Measurements from ENCODE around the gene FAM149A.

Gene FAM149A

DNA sequence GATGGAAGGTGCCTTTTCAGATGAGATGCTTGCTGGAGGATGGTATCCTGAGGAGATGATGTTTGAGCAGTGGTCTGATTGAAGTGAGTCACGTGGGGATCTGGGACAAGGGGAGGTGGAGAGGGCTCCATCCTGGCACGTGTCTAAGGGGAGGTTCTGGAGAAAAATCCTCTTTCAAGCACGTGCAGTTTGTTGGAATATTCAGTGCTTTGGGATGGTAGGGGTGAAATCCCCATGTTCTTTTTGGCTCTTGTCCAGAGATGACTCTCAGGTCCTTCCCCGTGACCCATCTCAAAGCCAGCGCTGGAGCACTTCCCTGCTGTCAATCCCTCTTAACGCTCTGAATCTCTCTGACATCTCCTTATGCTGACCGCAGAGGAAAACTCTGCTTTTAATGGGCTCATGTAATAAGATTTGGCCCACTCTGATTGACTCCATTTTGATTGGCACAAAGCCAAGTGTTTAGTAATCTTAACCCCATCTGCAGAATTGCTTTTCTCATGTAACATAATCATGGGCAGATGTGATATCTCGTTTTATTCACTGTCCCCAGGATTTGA, 112.0 kb downstream of the FAM149A start (continued):
- TF ChIP-seq, protein P1, sequence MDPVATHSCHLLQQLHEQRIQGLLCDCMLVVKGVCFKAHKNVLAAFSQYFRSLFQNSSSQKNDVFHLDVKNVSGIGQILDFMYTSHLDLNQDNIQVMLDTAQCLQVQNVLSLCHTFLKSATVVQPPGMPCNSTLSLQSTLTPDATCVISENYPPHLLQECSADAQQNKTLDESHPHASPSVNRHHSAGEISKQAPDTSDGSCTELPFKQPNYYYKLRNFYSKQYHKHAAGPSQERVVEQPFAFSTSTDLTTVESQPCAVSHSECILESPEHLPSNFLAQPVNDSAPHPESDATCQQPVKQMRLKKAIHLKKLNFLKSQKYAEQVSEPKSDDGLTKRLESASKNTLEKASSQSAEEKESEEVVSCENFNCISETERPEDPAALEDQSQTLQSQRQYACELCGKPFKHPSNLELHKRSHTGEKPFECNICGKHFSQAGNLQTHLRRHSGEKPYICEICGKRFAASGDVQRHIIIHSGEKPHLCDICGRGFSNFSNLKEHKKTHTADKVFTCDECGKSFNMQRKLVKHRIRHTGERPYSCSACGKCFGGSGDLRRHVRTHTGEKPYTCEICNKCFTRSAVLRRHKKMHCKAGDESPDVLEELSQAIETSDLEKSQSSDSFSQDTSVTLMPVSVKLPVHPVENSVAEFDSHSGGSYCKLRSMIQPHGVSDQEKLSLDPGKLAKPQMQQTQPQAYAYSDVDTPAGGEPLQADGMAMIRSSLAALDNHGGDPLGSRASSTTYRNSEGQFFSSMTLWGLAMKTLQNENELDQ (tag by site-specific recombination; IDR thresholded peaks at IDR 0.05; ENCODE audit: low read depth), result no peak
- TF ChIP-seq MZF1 (tag by site-specific recombination; IDR thresholded peaks at IDR 0.05; ENCODE audit: borderline replicate concordance) (peak; percentile 97), ZNF223 (tag by site-specific recombination; IDR thresholded peaks at IDR 0.05) (no peak), BCL11A (tag by site-specific recombination; IDR thresholded peaks at IDR 0.05; ENCODE audit: low read depth) (no peak), ZNF555 (tag by site-specific recombination; conservative IDR thresholded peaks at IDR 0.05) (no peak), ZNF366 (tag by site-specific recombination; conservative IDR thresholded peaks at IDR 0.05) (peak; percentile 64), ZNF37A (tag by site-specific recombination; IDR thresholded peaks at IDR 0.05) (peak; percentile 78), ZNF324 (tag by site-specific recombination; IDR thresholded peaks at IDR 0.05) (peak; percentile 63; the same call in 1 of the 2 replicates), ZNF266 (tag by site-specific recombination; IDR thresholded peaks at IDR 0.05; ENCODE audit: low read depth) (no peak), ZNF202 (tag by site-specific recombination; IDR thresholded peaks at IDR 0.05; ENCODE audit: borderline replicate concordance) (no peak), ZNF48 (tag by site-specific recombination; IDR thresholded peaks at IDR 0.05) (no peak), ZNF157 (tag by site-specific recombination; IDR thresholded peaks at IDR 0.05) (no peak), ZNF623 (tag by site-specific recombination; IDR thresholded peaks at IDR 0.05) (0 out of 2 replicates have a peak, but pooled peaks have one; percentile 9), ZFP41 (tag by site-specific recombination; IDR thresholded peaks at IDR 0.05; ENCODE audit: borderline replicate concordance) (no peak), EGR2 (tag by site-specific recombination; IDR thresholded peaks at IDR 0.05; ENCODE audit: low read depth) (no peak), ZNF133 (tag by site-specific recombination; IDR thresholded peaks at IDR 0.05) (no peak), ZNF670 (tag by site-specific recombination; IDR thresholded peaks at IDR 0.05; ENCODE audit: low read depth) (no peak), ZIC2 (tag by site-specific recombination; IDR thresholded peaks at IDR 0.05) (no peak), ZNF837 (tag by site-specific recombination; IDR thresholded peaks at IDR 0.05) (no peak), ZNF112 (tag by site-specific recombination; IDR thresholded peaks at IDR 0.05) (peak; percentile 81), ZNF16 (tag by site-specific recombination; IDR thresholded peaks at IDR 0.05; ENCODE audit: low read depth) (no peak)
- TF ChIP-seq, protein P2, sequence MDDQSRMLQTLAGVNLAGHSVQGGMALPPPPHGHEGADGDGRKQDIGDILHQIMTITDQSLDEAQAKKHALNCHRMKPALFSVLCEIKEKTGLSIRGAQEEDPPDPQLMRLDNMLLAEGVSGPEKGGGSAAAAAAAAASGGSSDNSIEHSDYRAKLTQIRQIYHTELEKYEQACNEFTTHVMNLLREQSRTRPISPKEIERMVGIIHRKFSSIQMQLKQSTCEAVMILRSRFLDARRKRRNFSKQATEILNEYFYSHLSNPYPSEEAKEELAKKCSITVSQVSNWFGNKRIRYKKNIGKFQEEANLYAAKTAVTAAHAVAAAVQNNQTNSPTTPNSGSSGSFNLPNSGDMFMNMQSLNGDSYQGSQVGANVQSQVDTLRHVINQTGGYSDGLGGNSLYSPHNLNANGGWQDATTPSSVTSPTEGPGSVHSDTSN (CRISPR knock-in tag; IDR thresholded peaks at IDR 0.05), result no peak
- TF ChIP-seq, protein P3, sequence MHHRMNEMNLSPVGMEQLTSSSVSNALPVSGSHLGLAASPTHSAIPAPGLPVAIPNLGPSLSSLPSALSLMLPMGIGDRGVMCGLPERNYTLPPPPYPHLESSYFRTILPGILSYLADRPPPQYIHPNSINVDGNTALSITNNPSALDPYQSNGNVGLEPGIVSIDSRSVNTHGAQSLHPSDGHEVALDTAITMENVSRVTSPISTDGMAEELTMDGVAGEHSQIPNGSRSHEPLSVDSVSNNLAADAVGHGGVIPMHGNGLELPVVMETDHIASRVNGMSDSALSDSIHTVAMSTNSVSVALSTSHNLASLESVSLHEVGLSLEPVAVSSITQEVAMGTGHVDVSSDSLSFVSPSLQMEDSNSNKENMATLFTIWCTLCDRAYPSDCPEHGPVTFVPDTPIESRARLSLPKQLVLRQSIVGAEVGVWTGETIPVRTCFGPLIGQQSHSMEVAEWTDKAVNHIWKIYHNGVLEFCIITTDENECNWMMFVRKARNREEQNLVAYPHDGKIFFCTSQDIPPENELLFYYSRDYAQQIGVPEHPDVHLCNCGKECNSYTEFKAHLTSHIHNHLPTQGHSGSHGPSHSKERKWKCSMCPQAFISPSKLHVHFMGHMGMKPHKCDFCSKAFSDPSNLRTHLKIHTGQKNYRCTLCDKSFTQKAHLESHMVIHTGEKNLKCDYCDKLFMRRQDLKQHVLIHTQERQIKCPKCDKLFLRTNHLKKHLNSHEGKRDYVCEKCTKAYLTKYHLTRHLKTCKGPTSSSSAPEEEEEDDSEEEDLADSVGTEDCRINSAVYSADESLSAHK (tag by site-specific recombination; IDR thresholded peaks at IDR 0.05), result peak; percentile 49
- TF ChIP-seq, protein P4, sequence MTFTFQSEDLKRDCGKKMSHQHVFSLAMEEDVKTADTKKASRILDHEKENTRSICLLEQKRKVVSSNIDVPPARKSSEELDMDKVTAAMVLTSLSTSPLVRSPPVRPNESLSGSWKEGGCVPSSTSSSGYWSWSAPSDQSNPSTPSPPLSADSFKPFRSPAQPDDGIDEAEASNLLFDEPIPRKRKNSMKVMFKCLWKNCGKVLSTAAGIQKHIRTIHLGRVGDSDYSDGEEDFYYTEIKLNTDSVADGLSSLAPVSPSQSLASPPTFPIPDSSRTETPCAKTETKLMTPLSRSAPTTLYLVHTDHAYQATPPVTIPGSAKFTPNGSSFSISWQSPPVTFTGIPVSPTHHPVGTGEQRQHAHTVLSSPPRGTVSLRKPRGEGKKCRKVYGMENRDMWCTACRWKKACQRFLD (tag by site-specific recombination; IDR thresholded peaks at IDR 0.05), result no peak
- TF ChIP-seq, protein P5, sequence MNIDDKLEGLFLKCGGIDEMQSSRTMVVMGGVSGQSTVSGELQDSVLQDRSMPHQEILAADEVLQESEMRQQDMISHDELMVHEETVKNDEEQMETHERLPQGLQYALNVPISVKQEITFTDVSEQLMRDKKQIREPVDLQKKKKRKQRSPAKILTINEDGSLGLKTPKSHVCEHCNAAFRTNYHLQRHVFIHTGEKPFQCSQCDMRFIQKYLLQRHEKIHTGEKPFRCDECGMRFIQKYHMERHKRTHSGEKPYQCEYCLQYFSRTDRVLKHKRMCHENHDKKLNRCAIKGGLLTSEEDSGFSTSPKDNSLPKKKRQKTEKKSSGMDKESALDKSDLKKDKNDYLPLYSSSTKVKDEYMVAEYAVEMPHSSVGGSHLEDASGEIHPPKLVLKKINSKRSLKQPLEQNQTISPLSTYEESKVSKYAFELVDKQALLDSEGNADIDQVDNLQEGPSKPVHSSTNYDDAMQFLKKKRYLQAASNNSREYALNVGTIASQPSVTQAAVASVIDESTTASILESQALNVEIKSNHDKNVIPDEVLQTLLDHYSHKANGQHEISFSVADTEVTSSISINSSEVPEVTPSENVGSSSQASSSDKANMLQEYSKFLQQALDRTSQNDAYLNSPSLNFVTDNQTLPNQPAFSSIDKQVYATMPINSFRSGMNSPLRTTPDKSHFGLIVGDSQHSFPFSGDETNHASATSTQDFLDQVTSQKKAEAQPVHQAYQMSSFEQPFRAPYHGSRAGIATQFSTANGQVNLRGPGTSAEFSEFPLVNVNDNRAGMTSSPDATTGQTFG (tag by site-specific recombination; IDR thresholded peaks at IDR 0.05; ENCODE audit: borderline replicate concordance), result no peak
- TF ChIP-seq, protein P6, sequence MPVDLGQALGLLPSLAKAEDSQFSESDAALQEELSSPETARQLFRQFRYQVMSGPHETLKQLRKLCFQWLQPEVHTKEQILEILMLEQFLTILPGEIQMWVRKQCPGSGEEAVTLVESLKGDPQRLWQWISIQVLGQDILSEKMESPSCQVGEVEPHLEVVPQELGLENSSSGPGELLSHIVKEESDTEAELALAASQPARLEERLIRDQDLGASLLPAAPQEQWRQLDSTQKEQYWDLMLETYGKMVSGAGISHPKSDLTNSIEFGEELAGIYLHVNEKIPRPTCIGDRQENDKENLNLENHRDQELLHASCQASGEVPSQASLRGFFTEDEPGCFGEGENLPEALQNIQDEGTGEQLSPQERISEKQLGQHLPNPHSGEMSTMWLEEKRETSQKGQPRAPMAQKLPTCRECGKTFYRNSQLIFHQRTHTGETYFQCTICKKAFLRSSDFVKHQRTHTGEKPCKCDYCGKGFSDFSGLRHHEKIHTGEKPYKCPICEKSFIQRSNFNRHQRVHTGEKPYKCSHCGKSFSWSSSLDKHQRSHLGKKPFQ (tag by site-specific recombination; IDR thresholded peaks at IDR 0.05), result no peak
- TF ChIP-seq, protein P7, sequence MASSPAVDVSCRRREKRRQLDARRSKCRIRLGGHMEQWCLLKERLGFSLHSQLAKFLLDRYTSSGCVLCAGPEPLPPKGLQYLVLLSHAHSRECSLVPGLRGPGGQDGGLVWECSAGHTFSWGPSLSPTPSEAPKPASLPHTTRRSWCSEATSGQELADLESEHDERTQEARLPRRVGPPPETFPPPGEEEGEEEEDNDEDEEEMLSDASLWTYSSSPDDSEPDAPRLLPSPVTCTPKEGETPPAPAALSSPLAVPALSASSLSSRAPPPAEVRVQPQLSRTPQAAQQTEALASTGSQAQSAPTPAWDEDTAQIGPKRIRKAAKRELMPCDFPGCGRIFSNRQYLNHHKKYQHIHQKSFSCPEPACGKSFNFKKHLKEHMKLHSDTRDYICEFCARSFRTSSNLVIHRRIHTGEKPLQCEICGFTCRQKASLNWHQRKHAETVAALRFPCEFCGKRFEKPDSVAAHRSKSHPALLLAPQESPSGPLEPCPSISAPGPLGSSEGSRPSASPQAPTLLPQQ (tag by site-specific recombination; IDR thresholded peaks at IDR 0.05), result 0 out of 2 replicates have a peak, but pooled peaks have one; percentile 26

All from HEK293 (cell line).